HL-60 (cell line): ENCODE data around the gene AHCTF1.

ENCODE experiments used
- CTCF ChIP-seq: IDR thresholded peaks from one replicate; pipeline ENCODE4 v1.5.1; 2011; ENCODE audit warnings: low read length, control low read depth, inconsistent platforms; ENCODE audit not compliant: insufficient read depth
- GABPA ChIP-seq: IDR thresholded peaks from 2 replicates; pipeline ENCODE4 v1.6.1; 2012; ENCODE audit warnings: low read depth
- POLR2AphosphoS5 ChIP-seq: IDR thresholded peaks from 2 replicates; pipeline ENCODE4 v1.6.1; 2012; ENCODE audit warnings: low read depth
- REST ChIP-seq: IDR thresholded peaks from 2 replicates; pipeline ENCODE4 v1.6.1; 2012; ENCODE audit warnings: low read depth; ENCODE audit not compliant: insufficient replicate concordance
- SPI1 ChIP-seq: IDR thresholded peaks from 2 replicates; pipeline ENCODE4 v1.6.1; 2012; ENCODE audit warnings: low read depth, mild to moderate bottlenecking, borderline replicate concordance

GRCh38 chr1:246921481-246921880 is 10.3 kb downstream of the AHCTF1 start:
- TF ChIP-seq CTCF (no peak), GABPA (no peak), SPI1 (no peak), POLR2AphosphoS5 (no peak), REST (no peak)
